ENCODE measurements around the gene HYOU1.

HYOU1 gene

DNA sequence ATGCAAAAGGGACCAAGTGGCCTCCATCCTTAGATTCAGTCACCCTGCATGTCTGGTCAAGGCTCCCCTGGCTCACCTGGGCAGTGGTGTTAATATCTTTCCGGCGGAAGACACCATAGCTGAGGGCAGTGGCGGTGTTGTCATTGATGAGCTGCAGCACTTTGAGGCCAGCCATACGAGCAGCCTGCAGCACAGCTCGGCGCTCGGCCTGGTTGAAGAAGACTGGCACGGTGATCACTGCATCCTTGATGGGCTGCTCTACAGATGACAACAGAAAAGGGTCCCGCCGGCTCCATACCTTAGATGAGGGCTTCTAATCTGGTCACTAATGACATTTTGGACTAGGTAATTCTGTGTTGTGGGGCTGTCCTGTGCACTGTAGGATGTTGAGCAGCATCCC, 2.6 kb downstream of the HYOU1 start:
- no peak overlapping the region for H3K9ac ChIP-seq (ENCODE audit: low read length)
- H3F3A ChIP-seq (ENCODE audit: insufficient read depth, low read length), result no peaks in the 10 kb centered on the region
- peaks cover 63% of the 10 kb centered on the region for H3K36me3 ChIP-seq (ENCODE audit: insufficient read depth, low read length)
- H3K27ac ChIP-seq (ENCODE audit: low read depth, low read length, poor library complexity, severe bottlenecking), result no peak overlapping the region
- no peak overlapping the region for H2AFZ ChIP-seq (ENCODE audit: low read length)
- no peaks in the 10 kb centered on the region for H3K9me2 ChIP-seq (ENCODE audit: low read depth, low read length)
- no peak overlapping the region for H3K4me2 ChIP-seq (ENCODE audit: low read length)
- H4K20me1 ChIP-seq (ENCODE audit: insufficient read depth, low read length), result no peaks in the 10 kb centered on the region
- no peak overlapping the region for H3K4me3 ChIP-seq (ENCODE audit: low read depth, low read length, poor library complexity, severe bottlenecking)
- H3K9me3 ChIP-seq (ENCODE audit: low read length), result no peaks in the 10 kb centered on the region
- H3K27me3 ChIP-seq (ENCODE audit: insufficient read depth, low read length), result no peaks in the 10 kb centered on the region
- H3K4me1 ChIP-seq (ENCODE audit: insufficient read depth, low read length, severe bottlenecking), result peaks cover 17% of the 10 kb centered on the region
- TF ChIP-seq, protein P1, sequence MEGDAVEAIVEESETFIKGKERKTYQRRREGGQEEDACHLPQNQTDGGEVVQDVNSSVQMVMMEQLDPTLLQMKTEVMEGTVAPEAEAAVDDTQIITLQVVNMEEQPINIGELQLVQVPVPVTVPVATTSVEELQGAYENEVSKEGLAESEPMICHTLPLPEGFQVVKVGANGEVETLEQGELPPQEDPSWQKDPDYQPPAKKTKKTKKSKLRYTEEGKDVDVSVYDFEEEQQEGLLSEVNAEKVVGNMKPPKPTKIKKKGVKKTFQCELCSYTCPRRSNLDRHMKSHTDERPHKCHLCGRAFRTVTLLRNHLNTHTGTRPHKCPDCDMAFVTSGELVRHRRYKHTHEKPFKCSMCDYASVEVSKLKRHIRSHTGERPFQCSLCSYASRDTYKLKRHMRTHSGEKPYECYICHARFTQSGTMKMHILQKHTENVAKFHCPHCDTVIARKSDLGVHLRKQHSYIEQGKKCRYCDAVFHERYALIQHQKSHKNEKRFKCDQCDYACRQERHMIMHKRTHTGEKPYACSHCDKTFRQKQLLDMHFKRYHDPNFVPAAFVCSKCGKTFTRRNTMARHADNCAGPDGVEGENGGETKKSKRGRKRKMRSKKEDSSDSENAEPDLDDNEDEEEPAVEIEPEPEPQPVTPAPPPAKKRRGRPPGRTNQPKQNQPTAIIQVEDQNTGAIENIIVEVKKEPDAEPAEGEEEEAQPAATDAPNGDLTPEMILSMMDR (IDR thresholded peaks at IDR 0.05; ENCODE audit: low read length), result no peak
- TF ChIP-seq EZH2 (IDR thresholded peaks at IDR 0.05; ENCODE audit: borderline replicate concordance, low read length), result no peak
- H3K79me2 ChIP-seq (ENCODE audit: insufficient read depth, low read length), result peaks cover 7% of the 10 kb centered on the region; the same call in 1 of the 2 replicates

- Histone ChIP-seq H4K20me1 (ENCODE audit: insufficient read depth, low read length) (no peaks in the 10 kb centered on the region), H3F3A (ENCODE audit: insufficient read depth, low read length) (no peaks in the 10 kb centered on the region), H3K9ac (ENCODE audit: low read length) (no peak overlapping the region), H3K9me3 (ENCODE audit: low read length) (no peaks in the 10 kb centered on the region), H3K4me1 (ENCODE audit: insufficient read depth, low read length, severe bottlenecking) (peaks cover 9% of the 10 kb centered on the region), H3K9me2 (ENCODE audit: low read depth, low read length) (no peaks in the 10 kb centered on the region), H3K79me2 (ENCODE audit: insufficient read depth, low read length) (peaks cover 7% of the 10 kb centered on the region; the same call in 1 of the 2 replicates), H3K27me3 (ENCODE audit: insufficient read depth, low read length) (no peaks in the 10 kb centered on the region), H2AFZ (ENCODE audit: low read length) (no peak overlapping the region), H3K4me3 (ENCODE audit: low read depth, low read length, poor library complexity, severe bottlenecking) (no peak overlapping the region), H3K27ac (ENCODE audit: low read depth, low read length, poor library complexity, severe bottlenecking) (no peak overlapping the region), H3K36me3 (ENCODE audit: insufficient read depth, low read length) (peaks cover 85% of the 10 kb centered on the region), H3K4me2 (ENCODE audit: low read length) (no peak overlapping the region)
- TF ChIP-seq, protein P1 (IDR thresholded peaks at IDR 0.05; ENCODE audit: low read length), result no peak
- no peak for TF ChIP-seq EZH2 (IDR thresholded peaks at IDR 0.05; ENCODE audit: borderline replicate concordance, low read length)
Observed at GRCh38 chr11:119052163-119052814, 4.7 kb downstream of the HYOU1 start.

DNA sequence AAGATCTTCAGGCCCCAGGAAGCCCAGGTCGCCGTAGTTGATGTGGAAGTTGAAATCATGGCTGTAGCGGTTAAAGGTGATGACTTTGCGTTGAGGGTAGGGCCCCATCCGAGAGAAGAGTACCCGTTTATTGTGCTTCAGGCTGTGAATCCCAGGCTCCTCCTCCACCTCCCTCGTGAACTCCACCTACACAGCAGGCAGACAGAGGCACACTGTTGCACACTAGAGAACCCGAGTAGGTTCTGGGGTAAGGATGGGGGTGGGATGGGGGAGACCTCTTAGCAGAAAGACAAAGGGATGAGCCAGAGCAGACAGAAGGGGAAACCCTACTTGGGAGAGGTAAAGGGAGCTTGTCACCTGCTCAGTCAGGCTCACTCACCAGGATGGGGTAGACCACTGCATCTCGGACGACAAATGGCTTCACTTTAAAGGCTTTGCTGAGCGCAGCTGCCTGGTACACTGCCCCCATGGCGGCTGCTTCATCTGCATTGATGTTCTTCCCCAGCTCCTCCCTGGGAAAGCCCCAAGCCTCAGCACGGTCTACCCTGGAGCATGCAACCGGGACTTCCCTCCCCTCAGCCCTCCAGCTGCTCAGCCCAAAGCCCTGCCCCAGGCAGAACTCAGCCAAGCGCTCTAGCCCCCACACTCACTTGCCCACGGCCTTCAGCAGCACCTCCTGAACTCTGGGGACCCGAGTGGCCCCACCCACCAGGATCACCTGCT, 5.4 kb downstream of the HYOU1 start:
- Histone ChIP-seq H2AFZ (ENCODE audit: low read length) (no peak overlapping the region), H3K4me1 (ENCODE audit: insufficient read depth, low read length, severe bottlenecking) (peaks cover 9% of the 10 kb centered on the region), H3K79me2 (ENCODE audit: insufficient read depth, low read length) (peaks cover 7% of the 10 kb centered on the region; the same call in 1 of the 2 replicates), H3K4me3 (ENCODE audit: low read depth, low read length, poor library complexity, severe bottlenecking) (no peak overlapping the region), H3F3A (ENCODE audit: insufficient read depth, low read length) (no peaks in the 10 kb centered on the region), H3K27me3 (ENCODE audit: insufficient read depth, low read length) (no peaks in the 10 kb centered on the region), H3K9ac (ENCODE audit: low read length) (no peak overlapping the region), H3K4me2 (ENCODE audit: low read length) (no peak overlapping the region), H3K9me3 (ENCODE audit: low read length) (no peaks in the 10 kb centered on the region), H3K27ac (ENCODE audit: low read depth, low read length, poor library complexity, severe bottlenecking) (no peak overlapping the region), H3K9me2 (ENCODE audit: low read depth, low read length) (no peaks in the 10 kb centered on the region), H3K36me3 (ENCODE audit: insufficient read depth, low read length) (peaks cover 92% of the 10 kb centered on the region), H4K20me1 (ENCODE audit: insufficient read depth, low read length) (no peaks in the 10 kb centered on the region)
- no peak for TF ChIP-seq EZH2 (IDR thresholded peaks at IDR 0.05; ENCODE audit: borderline replicate concordance, low read length)
- TF ChIP-seq, protein P1 (IDR thresholded peaks at IDR 0.05; ENCODE audit: low read length), result no peak

Data from OCI-LY1 (cell line).